GM12874 (cell line): Measurements from ENCODE around the gene BCAR1.

Experiments used
- TF ChIP-seq, protein P1 (sequence below): IDR thresholded peaks from 2 replicates; pipeline ENCODE4 v1.5.1; 2011; ENCODE audit warnings: low read depth, mild to moderate bottlenecking, control low read depth, low read length, moderate library complexity; ENCODE audit not compliant: insufficient read depth

Gene BCAR1

GRCh38 chr16:75256696-75257343, 5.4 kb upstream of the BCAR1 start:
- TF ChIP-seq, protein P1, sequence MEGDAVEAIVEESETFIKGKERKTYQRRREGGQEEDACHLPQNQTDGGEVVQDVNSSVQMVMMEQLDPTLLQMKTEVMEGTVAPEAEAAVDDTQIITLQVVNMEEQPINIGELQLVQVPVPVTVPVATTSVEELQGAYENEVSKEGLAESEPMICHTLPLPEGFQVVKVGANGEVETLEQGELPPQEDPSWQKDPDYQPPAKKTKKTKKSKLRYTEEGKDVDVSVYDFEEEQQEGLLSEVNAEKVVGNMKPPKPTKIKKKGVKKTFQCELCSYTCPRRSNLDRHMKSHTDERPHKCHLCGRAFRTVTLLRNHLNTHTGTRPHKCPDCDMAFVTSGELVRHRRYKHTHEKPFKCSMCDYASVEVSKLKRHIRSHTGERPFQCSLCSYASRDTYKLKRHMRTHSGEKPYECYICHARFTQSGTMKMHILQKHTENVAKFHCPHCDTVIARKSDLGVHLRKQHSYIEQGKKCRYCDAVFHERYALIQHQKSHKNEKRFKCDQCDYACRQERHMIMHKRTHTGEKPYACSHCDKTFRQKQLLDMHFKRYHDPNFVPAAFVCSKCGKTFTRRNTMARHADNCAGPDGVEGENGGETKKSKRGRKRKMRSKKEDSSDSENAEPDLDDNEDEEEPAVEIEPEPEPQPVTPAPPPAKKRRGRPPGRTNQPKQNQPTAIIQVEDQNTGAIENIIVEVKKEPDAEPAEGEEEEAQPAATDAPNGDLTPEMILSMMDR, result no peak

DNA sequence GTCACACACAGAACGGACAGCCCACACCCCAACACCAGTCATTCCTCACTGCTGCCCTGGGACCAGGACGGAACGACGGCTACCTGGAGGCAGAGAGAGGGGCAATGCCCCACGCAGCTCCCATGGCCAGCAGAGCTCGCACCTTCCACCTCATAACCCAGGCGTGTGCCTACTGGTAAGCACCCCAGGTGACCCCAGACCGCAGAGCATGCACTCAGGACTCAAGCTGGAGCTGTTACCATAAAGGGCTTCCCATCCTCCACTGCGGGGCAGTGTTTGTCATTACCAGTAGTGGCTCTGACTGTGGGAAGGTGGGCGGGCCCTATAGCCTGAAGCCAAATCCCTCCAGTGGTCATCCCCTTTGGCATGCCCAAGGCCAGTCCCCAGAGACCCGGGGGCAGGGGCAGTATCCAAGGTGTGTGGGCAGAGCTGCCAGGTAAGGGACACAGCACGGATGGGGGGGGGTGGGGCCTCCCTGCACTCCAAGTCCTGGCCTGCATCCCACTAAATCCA, 4.7 kb upstream of the BCAR1 start:
- TF ChIP-seq, protein P1, result no peak

GRCh38 chr16:75254359-75254837, 3.0 kb upstream of the BCAR1 start:
- TF ChIP-seq, protein P1, result no peak

- TF ChIP-seq, protein P1, result no peak
Observed at GRCh38 chr16:75252946-75253911, 1.8 kb upstream of the BCAR1 start.

DNA sequence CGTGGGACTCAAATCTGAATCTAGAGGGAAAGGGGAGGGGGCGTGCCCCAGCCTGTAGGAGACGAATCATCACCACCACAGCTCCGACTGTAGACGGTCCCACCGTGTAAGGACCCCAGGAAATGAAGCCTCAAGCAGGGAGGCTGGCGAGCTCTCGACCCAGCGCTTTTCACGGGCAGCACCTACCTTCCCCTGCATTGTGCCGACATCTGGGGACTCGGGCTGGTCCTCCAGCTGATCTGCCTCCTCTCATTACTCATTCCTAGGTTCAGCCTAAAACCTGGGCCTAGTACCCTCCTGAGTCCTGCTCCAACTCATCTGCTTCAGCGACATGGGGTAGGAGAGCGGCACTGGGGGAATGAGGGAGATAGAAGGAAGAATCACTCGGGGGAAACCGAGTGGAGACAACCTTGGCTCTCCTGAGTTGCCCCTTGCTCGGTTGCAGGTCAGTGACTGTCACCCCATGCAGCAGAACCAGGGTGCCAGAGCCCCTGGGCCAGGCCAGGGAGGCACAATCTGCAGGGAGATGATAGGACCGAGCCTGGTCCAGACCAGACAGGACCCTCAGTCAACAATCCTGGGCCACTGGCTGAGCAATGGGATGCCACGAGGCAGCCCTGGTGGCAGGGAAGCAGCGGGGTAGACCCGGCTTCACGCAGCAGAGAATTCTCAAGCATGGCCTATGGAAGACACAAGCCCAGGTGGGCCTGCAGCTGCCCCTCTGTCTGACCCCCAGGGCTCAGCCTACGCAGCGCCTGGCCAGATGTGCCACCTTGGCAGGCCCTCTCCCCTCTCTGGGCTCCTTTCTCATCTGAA, 833 bp upstream of the BCAR1 start:
- TF ChIP-seq, protein P1, result no peak

GRCh38 chr16:75250809-75251279, 580 bp downstream of the BCAR1 start:
- TF ChIP-seq, protein P1, result no peak
